Measurements from ENCODE around the gene CFAP161. TPM values are rescaled to one million over a fixed set of nuclear protein-coding genes. Genes with fewer than 3 reads are reported as not detected.

The CFAP161 gene
- total RNA-seq, 3 donors from 2014 or later = 0.66 to 1.0 TPM; not detected in 1

DNA sequence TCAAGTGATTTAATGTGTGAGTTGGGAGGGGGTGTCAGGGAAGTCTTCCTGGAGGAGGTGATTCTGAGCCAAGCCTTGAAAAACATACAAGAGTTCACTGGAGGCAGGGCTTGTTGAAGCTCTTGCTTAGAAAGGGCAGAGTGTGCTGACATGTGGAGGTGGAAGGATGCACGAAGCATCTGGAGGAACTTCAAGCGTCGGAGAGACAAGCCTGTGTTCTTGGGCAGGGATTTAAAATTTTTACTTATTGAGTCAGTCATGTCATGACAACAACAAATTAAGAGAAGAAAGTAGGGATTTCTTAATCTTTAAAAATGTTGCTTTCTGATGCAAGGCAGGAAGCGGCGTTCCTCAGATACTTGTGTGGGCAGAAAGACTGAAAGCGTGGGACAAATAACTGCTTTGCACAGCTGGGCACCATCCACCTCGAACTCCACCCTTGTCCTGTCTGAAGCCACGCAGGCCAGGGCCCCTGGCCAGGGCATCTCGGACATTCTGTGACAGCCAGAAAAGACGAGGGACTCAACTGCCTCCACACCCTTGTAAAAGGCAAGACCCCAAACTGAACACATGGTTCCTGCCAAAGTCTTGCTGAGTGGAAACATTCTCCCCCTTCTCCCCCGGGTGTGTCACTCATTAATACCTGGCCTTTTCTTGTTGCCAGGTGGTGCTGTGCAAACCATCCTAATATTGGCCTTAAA lies 55.7 kb downstream of the CFAP161 start:
- Histone ChIP-seq H3K4me3 (no peak overlapping the region), H3K4me1 (no peaks in the 10 kb centered on the region), H3K27me3 (no peaks in the 10 kb centered on the region), H3K27ac (peak overlapping the region; percentile 69 to 85), H3K9me3 (no peaks in the 10 kb centered on the region), H3K36me3 (no peaks in the 10 kb centered on the region)
- intact Hi-C loops (cut with DNase I; ENCODE audit: low total_unique reads) = no loop called here
- peak in 1 of 2 donors; percentile 74 for DNase-seq (ENCODE audit: low spot score in 2 of 2)
- TF ChIP-seq POLR2A (IDR thresholded peaks at IDR 0.05) (no peak), POLR2AphosphoS5 (IDR thresholded peaks at IDR 0.05) (peak in 2 of 3 donors; percentile 45 to 59)
- TF ChIP-seq, protein P1, sequence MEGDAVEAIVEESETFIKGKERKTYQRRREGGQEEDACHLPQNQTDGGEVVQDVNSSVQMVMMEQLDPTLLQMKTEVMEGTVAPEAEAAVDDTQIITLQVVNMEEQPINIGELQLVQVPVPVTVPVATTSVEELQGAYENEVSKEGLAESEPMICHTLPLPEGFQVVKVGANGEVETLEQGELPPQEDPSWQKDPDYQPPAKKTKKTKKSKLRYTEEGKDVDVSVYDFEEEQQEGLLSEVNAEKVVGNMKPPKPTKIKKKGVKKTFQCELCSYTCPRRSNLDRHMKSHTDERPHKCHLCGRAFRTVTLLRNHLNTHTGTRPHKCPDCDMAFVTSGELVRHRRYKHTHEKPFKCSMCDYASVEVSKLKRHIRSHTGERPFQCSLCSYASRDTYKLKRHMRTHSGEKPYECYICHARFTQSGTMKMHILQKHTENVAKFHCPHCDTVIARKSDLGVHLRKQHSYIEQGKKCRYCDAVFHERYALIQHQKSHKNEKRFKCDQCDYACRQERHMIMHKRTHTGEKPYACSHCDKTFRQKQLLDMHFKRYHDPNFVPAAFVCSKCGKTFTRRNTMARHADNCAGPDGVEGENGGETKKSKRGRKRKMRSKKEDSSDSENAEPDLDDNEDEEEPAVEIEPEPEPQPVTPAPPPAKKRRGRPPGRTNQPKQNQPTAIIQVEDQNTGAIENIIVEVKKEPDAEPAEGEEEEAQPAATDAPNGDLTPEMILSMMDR (IDR thresholded peaks at IDR 0.05) = no peak

DNA sequence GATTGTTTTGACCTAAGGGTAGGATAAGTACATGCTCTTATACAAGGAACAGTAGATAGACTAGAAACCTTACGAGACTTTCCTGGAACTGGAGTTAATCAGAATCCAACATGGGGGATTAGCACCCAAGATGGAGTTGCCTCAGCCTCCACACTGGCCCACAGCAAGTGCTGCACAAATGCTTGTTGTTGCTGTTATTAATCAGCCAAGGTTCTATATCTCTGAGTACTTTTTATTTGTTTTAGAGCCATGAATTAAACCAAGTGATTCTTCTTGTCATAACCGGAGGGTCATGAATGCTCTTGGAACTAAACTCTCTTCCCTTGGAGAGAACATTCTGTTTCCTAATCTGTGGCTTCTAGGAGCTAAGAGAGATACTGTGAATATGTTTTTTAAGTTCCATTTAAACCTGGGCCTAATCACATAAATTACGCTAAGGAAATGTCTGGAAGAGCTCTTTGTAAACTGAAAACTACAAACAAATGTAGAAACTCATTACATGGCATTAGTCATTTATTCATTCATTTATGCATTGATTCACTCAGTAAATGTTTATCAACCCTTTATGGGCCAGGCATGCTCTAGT lies 56.9 kb downstream of the CFAP161 start:
- Histone ChIP-seq H3K9me3 (no peaks in the 10 kb centered on the region), H3K4me3 (no peak overlapping the region), H3K27ac (peak overlapping the region; percentile 69 to 85), H3K27me3 (no peaks in the 10 kb centered on the region), H3K4me1 (no peaks in the 10 kb centered on the region), H3K36me3 (no peaks in the 10 kb centered on the region)
- intact Hi-C loops (cut with DNase I; ENCODE audit: low total_unique reads) = no loop called here
- DNase-seq (ENCODE audit: low spot score in 2 of 2) = no peak
- TF ChIP-seq POLR2AphosphoS5 (IDR thresholded peaks at IDR 0.05) (peak in 1 of 3 donors; percentile 24), POLR2A (IDR thresholded peaks at IDR 0.05) (no peak)
- TF ChIP-seq, protein P1 (IDR thresholded peaks at IDR 0.05) = no peak

DNA sequence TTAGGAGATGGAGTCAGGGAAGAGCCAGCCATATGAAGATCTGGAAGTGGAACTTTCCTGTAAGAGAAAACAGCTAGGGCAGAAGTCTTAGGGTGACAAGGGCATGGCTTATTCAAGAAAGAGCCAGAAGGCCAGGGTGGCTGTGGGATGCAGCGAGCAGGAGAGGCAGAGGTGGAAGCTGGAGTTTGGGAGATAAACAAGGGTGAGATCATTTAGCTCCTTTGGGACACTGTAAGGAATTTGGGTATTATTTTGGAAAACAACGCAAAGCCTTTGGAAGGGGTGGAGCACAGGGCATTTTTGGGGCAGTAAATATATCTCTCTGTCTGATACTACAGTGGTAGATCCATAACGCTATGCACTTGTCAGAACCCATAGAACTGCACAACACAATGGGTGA lies 57.6 kb downstream of the CFAP161 start:
- intact Hi-C loops (cut with DNase I; ENCODE audit: low total_unique reads) = no loop called here
- Histone ChIP-seq H3K4me1 (no peaks in the 10 kb centered on the region), H3K9me3 (no peaks in the 10 kb centered on the region), H3K36me3 (no peaks in the 10 kb centered on the region), H3K27ac (peak overlapping the region; percentile 60 to 81), H3K4me3 (no peak overlapping the region), H3K27me3 (no peaks in the 10 kb centered on the region)
- TF ChIP-seq POLR2A (IDR thresholded peaks at IDR 0.05) (no peak), POLR2AphosphoS5 (IDR thresholded peaks at IDR 0.05) (no peak)
- TF ChIP-seq, protein P1 (IDR thresholded peaks at IDR 0.05) = no peak
- DNase-seq (ENCODE audit: low spot score in 2 of 2) = no peak

DNA sequence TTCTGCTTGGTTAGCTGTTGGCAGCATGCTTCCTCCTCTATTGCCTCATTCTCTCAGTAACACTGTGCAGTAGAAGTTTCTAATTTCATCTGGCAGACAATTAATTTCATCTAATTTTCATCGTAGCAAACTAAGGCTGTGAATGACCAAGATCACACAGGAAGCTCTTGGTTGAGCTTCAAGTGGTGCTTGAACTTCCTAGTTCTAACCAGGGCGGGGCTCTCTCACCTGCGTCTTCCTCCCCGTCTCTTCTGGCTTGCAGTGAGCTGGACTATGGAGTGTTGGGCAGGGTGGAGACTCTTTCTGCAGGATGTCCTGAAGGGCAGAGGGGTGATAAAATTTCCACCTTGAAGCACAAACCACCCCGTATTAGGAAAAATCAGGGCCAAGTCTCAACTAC lies 60.7 kb downstream of the CFAP161 start:
- Histone ChIP-seq H3K27ac (no peak overlapping the region), H3K4me3 (no peak overlapping the region), H3K9me3 (no peaks in the 10 kb centered on the region), H3K27me3 (no peaks in the 10 kb centered on the region), H3K36me3 (no peaks in the 10 kb centered on the region), H3K4me1 (no peaks in the 10 kb centered on the region)
- intact Hi-C loops (cut with DNase I; ENCODE audit: low total_unique reads) = no loop called here
- TF ChIP-seq POLR2AphosphoS5 (IDR thresholded peaks at IDR 0.05) (no peak), POLR2A (IDR thresholded peaks at IDR 0.05) (no peak)
- TF ChIP-seq, protein P1 (IDR thresholded peaks at IDR 0.05) = no peak
- DNase-seq (ENCODE audit: low spot score in 2 of 2) = no peak

DNA sequence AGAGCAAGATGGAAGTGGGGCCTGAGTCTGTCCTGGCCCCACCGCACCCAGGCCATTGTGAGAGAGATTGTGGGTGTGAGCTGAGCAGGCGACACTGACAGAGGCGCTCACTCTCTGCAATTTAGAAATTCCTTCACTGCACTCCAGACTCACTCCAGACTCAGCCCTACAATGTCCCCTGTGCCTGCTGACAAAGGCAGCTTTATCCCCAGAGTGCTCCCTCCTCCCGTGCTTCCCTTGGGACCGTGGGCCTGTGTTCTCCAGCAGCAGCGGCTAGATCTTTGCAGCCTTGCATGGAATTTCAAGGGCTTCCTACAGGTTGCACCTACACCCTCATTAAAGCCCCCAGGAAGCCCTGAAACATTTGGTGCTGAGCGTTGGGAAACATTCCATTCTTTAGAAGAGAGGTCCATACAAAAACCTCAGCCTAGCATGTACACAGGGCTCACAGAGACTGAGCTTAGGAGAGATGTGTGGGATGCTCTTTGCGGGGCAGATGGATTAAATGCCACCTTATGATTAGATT lies 61.3 kb downstream of the CFAP161 start:
- Histone ChIP-seq H3K27ac (peak overlapping the region in 1 of 2 donors; percentile 7), H3K36me3 (no peaks in the 10 kb centered on the region), H3K9me3 (no peaks in the 10 kb centered on the region), H3K4me1 (no peaks in the 10 kb centered on the region), H3K4me3 (no peak overlapping the region), H3K27me3 (no peaks in the 10 kb centered on the region)
- no peak for DNase-seq (ENCODE audit: low spot score in 2 of 2)
- no peak for TF ChIP-seq POLR2AphosphoS5 (IDR thresholded peaks at IDR 0.05)
- intact Hi-C loops (cut with DNase I; ENCODE audit: low total_unique reads) = no loop called here
